Stimulated activated CD4-positive, alpha-beta T cell treated with anti-CD3 and anti-CD28 coated beads, Interleukin-1b, Interleukin-23, amount 100 ng/mL, for 48 hours (primary cell): ENCODE results near the gene WIPF3.

Source experiments
- DNase-seq: peaks from one replicate; pipeline ENCODE4 v3.0.0-alpha.2; 2020

WIPF3 gene, protein sequence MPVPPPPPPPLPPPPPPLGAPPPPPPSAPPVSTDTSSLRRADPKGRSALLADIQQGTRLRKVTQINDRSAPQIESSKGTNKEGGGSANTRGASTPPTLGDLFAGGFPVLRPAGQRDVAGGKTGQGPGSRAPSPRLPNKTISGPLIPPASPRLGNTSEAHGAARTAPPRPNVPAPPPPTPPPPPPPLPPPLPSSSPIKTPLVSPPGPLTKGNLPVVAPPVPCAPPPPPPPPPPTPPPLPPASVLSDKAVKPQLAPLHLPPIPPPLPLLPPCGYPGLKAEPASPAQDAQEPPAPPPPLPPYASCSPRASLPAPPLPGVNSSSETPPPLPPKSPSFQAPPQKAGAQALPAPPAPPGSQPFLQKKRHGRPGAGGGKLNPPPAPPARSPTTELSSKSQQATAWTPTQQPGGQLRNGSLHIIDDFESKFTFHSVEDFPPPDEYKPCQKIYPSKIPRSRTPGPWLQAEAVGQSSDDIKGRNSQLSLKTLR

DNA sequence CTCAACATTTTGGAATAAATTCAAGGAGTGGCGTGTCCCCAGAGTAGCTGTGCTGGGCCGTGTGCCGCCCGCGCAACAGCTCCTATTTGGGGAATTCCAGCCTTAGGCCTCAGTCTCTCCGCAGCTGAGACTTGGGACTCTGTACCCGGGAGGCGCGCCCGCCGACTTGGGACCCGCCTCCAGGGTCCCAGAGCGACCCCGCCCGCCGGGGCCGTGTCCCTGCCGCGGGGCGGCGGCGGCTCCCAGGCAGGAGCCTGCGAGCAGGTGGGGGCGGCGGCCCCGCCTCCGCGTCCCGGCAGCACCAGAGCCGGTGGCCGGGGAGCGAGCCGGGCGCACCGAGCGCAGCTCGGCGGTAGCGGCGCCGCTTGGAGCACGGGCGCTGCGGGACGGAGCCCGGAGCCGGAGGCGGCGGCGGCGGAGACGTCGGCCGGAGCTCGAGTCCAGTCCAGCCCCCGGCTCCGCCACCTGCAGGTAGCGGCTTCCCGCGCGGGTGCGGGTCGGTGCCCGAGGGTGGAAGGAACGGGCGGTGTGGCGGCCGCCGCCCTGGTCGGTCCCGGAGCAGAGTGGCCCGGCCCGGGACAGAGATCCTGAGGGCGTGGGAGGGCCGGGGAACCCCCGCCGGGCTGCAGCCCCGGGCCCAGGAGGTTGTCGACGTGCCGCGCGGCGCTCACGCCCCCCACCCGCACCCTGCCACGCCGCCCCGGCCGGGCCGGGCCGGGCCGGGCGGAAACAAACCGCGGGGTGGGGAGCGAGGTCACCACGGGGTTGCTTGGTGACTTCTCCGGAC, at the start of gene WIPF3:
Gene WIPF3 (plus strand): TSS at position 301 of the 787 bp plus-strand sequence. CDS start 28,217 bp downstream, outside the sequence.
- DNase-seq, result no peak

- no peak for DNase-seq
These were observed 43.0 kb upstream of the WIPF3 start for GRCh38 chr7:29763266-29763665.

GRCh38 chr7:29764227-29764626, 42.1 kb upstream of the WIPF3 start:
- no peak for DNase-seq

DNA sequence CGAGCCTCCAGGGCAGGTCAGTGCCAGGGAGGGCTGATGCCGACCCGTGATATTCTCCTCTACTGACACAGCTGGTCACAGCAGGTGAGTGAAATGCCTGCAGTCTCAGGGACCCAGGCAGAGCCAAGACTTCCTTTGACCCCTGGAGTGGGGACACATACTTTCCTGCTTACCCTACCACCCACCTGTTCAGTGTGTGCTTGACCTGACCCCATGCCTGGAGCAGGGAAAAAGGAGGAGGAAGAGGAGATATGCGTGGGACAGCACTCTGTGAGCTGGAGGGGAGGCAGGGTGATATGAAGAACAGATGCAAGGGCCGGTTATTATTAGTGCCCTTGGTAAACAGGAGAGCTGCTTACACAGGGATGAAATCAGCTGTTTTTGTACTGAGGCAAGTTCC, 40.8 kb upstream of the WIPF3 start:
- DNase-seq, result no peak

- DNase-seq, result no peak
These were observed 35.9 kb upstream of the WIPF3 start for GRCh38 chr7:29770371-29770770.

- DNase-seq, result no peak
These were observed 35.1 kb upstream of the WIPF3 start for GRCh38 chr7:29771081-29771816.

DNA sequence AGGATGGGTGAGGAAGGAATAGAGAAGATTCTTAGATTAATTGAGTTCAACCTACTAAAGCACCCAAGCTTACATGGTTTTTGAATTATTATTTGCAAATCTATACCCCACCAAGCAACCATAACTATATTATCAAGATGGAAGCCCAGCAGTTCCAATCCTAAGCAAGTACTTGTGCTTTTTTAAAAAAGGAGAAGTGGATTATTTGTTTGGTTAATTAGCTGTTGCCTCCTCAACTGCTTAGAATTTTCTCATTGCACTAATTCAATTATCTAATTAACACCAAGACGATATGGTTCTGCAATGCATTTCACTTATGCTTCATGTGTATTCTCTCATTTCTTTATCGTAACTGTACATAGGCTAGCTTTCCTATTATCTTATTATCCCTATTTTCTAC, 27.3 kb upstream of the WIPF3 start:
- no peak for DNase-seq

DNA sequence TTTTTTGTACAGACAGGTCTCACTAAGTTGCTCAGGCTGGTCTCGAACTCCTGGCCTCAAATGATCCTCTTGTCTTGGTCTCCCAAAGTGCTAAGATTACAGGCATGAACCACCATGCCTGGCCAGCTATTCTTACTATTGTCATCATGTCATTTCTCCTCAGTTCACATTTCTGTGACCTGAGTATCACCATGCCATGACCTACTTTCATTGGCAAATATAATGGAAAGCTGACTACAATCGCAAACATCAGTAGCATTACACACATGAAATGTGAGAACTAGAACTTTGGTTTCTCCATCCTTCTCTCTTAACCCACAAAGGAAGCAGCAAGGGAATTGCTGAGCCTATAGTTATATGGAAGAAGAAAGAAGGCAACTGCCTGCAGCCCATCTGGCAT, 26.0 kb upstream of the WIPF3 start:
- no peak for DNase-seq

DNA sequence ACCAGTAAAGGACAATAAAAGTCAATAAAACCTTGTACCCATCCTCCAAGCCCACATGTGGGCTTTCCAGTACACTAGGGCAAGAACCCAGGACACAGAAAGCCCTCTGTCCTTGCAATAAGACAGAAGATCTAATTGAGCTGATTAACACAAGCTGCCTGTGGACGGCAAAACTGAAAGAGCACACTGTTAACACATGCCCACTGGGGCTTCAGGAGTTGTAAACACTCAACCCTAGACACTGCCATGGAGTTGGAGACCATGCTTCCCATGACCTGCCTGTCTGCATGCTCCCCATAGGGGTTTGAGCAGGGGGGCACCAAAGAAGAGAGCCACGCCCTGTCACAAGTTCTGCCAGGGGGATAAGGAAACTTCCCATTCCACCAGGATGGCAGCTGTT, 22.6 kb upstream of the WIPF3 start:
- DNase-seq, result no peak

- DNase-seq, result no peak
These were observed 12.8 kb upstream of the WIPF3 start for GRCh38 chr7:29793507-29793906.

DNA sequence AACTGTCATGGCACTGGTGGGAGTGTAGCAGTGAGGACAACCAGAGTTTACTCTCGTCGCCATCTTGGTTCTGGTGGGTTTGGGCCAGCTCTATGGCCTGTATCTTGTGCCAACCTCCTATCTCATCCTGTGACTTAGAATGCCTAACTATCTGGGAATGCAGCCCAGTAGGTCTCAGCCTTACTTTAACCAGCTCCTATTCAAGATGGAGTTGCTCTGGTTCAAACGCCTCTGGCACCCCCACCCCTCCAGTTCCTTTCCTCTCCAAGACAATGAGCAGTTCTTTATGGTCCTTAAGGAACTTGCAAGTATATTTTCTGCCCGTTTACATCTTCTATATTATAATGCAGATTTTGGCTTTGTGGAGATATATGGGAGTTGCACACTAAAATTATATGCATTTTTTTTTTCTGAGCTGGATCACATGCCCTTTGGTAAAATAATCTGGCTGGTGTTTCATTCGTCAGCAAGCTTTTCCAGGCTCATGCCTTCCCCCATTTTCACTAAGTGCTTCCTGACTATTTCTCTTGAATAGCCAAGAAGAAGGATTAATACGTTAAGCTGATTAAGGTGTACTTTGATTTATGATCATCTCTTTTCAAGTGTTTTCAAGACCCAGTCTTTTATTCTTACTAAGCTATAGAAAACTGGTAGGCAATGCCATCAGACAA, 11.2 kb upstream of the WIPF3 start:
- no peak for DNase-seq

DNA sequence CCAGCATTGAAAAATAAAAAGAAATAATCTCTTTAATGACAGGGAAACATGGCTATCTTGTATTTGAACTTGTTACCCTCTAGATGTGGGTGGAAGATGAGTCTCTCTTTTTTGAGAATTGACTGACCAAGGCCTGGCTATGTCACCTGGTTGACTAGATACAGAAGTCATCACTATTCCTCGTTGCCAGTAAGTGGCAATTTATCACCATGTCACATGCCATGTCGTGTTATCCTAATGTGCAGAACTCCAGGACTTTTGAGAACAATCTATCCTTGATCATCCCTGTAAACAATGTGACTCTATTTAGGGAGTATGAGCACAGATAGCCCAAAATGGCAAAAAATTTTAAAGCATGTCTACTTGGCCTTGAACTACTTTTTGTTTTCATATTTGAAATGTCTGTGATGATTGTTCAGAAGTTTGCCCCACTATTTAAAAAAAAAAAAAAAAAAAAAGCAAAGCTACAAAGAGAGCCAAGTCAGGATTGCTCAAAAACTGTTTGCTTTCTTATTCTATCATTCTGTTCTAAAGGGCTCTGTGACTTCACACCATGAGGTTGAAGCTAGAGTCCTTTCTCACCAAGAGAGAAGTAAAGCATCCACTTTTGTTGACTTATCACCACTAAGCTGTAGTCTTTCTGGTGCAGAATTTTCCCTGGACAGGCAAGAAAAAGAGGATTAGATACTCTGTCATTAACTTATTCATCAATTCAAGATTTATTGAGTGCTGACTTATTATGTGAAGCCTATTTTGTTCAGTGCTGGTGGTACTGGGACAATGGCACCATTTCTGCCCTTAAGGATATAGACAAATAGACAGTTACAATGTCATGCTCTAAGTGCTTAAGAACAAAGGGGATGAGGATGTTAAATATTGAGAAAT, 10.4 kb upstream of the WIPF3 start:
- no peak for DNase-seq

GRCh38 chr7:29797112-29797944, 9.0 kb upstream of the WIPF3 start:
- DNase-seq, result no peak

DNA sequence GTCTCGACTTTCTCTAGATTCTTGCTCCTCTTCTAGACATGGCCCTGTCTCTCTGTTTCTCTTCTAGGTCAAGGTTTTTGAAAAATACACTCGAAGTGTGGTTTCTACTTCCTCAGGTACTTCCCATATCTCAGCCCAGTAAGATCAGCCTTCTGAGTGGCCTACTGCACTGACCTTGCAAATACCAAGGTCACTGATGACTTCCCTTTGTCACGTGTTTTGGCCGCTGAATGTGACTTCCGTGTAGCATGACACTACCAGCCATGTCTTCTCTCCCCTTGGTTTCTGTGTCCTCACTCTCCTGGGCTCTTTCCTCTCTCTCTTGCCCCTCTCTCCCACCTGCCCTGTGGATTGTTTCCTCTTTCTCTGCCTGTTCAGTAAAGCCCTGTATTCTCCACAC, 7.9 kb upstream of the WIPF3 start:
- DNase-seq, result no peak

DNA sequence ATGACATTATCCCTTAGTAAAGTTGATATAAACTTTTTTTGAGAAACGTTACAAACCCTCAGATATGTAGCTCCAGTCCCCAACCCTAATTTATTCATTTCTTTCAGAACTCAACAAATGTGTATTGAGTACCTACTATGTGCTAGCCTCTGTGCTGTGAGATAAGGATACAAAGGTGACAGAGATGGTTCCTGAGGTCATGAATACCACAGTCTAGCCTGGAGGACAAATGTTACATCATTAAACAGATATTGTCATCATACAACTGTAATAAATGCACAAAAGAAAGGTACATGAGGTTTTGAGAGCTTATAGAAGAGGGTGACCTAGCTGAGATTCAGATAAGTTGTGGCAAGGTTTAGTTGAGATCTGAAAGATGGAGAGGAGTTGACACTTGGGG, 4.4 kb upstream of the WIPF3 start:
- DNase-seq, result no peak

DNA sequence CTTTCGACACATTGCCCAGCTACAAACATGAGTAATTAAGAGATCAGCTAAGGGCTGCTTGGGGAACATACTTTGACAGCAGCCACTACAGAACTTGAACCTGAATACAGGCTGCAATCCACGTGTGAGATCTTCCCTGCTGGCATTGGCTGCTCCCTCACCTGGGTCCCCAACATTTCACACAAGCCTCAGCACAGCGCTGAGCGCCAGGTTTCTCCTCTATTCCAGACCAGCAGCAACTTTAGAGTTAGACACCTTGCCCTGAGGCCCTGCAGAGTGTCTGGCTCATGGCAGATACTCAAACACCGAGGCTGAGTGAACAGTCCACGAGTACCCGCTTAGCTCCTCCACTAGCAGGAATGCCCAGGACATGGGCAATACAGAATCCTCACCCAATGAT, 1.3 kb upstream of the WIPF3 start:
- DNase-seq, result no peak

DNA sequence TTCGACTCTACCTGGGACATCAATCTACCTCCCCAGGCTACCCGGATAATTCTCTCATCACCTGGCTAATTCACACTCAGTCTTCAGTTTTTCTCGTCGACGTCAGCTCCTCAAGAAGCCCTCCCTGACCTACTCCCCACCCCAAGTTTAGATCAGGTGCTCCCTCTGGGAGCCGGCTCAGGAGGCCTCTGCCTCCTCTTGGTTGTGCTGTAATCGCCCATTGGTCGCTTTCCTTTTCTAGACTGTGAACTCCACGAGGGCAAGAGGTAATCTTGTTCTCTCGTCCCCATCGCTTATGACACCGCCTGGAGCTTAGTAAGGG, 461 bp upstream of the WIPF3 start:
- no peak for DNase-seq

- no peak for DNase-seq
These were observed 910 bp downstream of the WIPF3 start for GRCh38 chr7:29806995-29807841.

GRCh38 chr7:29808075-29808801, 1.9 kb downstream of the WIPF3 start:
- DNase-seq, result no peak
